Right atrium auricular region (tissue), 2 donors: ENCODE measurements around the gene LAMA5. TPM values are rescaled to one million over a fixed set of nuclear protein-coding genes. Genes with fewer than 3 reads are reported as not detected.

ENCODE experiments used
- DNase-seq: peaks from one replicate; pipeline ENCODE4 v3.0.0-alpha.2; 2019; ENCODE audit warnings: low spot score
- H3K27ac ChIP-seq, 2 donors: fragments of 200-600 bp; sonication (generic); 1 replicate in 1 of 2; 2 replicates in 1 of 2; pipeline ENCODE4 v1.5.1; 2016 to 2019
- H3K27me3 ChIP-seq, 2 donors: fragments of 200-600 bp; sonication (generic); one replicate each; pipeline versions ENCODE4 v1.5.1 to v1.6.0; 2017 to 2019
- H3K36me3 ChIP-seq: fragments of 200-600 bp; sonication (generic); one replicate; pipeline ENCODE4 v1.5.1; 2016
- H3K4me1 ChIP-seq, 2 donors: fragments of 200-600 bp; sonication (generic); one replicate each; pipeline versions ENCODE4 v1.5.1 to v1.6.0; 2017 to 2019
- H3K4me3 ChIP-seq, 2 donors: fragments of 200-600 bp; sonication (generic); 1 replicate in 1 of 2; 2 replicates in 1 of 2; pipeline ENCODE4 v1.5.1; 2017 to 2019; ENCODE audit warnings: mild to moderate bottlenecking in 1 of 2, moderate library complexity in 1 of 2
- H3K9me3 ChIP-seq, 2 donors: fragments of 200-600 bp; sonication (generic); one replicate each; pipeline ENCODE4 v1.5.1; 2019
- total RNA-seq, 2 donors: library from RNA; depleted of rRNA; stranded (reverse); fragments of >200 nt; gene quantifications; one replicate each; pipeline ENCODE4 v1.1.0, GENCODE V29; 2016
- TF ChIP-seq, protein P1 (sequence below), 2 donors: fragments of 200-600 bp; sonication (generic); IDR thresholded peaks; one replicate each; pipeline ENCODE4 v1.5.1; 2019; ENCODE audit warnings: antibody characterized with exemption in 2 of 2

LAMA5 gene
- total RNA-seq, 2 donors from 2014 or later = 61.1 to 69.4 TPM

DNA sequence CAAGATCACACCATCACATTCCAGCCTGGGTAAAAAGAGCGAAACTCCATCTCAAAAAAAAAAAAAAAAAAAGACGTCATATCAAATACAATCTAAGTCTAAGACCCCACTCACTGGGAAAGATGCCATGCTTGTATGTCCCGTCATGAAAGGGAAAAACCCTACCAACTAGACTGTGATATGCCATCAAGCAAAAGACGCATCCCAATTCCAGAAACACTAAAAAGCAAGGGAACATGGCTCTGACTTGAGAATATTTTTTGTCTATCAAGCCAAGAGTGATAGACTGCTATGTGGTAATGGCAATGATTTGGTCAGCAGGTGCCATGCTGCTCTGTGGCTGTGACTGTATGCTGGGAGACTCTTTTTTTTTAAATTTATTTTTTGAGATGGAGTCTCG, 23.0 kb downstream of the LAMA5 start:
- H3K36me3 ChIP-seq = peaks cover 43% of the 10 kb centered on the region
- DNase-seq = no peak
- no peaks in the 10 kb centered on the region for H3K4me1 ChIP-seq
- H3K9me3 ChIP-seq = no peaks in the 10 kb centered on the region
- H3K27ac ChIP-seq = no peak overlapping the region
- H3K4me3 ChIP-seq = no peak overlapping the region
- H3K27me3 ChIP-seq = no peaks in the 10 kb centered on the region
- TF ChIP-seq, protein P1, sequence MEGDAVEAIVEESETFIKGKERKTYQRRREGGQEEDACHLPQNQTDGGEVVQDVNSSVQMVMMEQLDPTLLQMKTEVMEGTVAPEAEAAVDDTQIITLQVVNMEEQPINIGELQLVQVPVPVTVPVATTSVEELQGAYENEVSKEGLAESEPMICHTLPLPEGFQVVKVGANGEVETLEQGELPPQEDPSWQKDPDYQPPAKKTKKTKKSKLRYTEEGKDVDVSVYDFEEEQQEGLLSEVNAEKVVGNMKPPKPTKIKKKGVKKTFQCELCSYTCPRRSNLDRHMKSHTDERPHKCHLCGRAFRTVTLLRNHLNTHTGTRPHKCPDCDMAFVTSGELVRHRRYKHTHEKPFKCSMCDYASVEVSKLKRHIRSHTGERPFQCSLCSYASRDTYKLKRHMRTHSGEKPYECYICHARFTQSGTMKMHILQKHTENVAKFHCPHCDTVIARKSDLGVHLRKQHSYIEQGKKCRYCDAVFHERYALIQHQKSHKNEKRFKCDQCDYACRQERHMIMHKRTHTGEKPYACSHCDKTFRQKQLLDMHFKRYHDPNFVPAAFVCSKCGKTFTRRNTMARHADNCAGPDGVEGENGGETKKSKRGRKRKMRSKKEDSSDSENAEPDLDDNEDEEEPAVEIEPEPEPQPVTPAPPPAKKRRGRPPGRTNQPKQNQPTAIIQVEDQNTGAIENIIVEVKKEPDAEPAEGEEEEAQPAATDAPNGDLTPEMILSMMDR (IDR thresholded peaks at IDR 0.05) = no peak

DNA sequence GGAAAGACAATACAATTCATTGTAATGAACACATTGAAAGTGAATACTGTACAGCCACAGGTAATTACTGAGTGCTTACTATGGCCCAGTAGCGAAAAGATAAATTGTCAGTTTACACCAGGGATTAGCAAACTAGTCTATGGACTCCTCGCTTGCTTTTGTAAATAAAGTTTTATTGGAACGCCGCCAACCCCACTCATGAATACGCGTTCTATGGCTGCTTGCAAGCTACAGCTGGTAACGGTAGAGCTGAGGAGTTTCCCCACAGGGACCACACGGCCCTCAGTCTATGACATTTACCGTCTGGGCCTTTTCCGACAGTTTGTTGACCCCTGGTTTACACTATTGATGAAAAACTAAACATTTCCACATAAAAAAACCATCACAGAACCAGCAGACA, 24.2 kb downstream of the LAMA5 start:
- no peaks in the 10 kb centered on the region for H3K4me1 ChIP-seq
- H3K27me3 ChIP-seq = no peaks in the 10 kb centered on the region
- H3K36me3 ChIP-seq = peaks cover 50% of the 10 kb centered on the region
- TF ChIP-seq, protein P1 (IDR thresholded peaks at IDR 0.05) = no peak
- H3K9me3 ChIP-seq = no peaks in the 10 kb centered on the region
- no peak overlapping the region for H3K4me3 ChIP-seq
- no peak overlapping the region for H3K27ac ChIP-seq
- DNase-seq = no peak

DNA sequence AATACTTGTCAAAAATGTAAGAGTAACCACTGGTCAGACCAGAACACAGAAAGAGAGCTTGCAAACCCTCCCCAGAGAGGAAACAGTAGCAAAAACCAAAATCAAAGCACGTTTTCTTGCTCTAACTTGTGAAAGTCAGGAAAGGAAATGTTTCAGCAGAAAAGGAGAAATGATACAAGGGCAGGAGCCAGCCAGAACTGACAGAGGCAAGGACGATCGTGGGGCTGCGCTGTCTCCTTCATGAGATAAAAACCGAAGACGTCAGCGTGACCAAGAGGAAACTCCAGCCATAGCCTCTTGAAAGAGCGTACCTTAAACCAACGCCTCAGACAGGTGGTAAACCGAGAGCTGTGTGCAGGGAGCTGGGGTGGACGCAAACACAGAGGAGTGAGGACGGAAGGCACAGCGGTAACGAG, 27.5 kb downstream of the LAMA5 start:
- Histone ChIP-seq H3K4me1 (no peaks in the 10 kb centered on the region), H3K9me3 (no peaks in the 10 kb centered on the region), H3K27me3 (no peaks in the 10 kb centered on the region), H3K36me3 (peaks cover 54% of the 10 kb centered on the region), H3K4me3 (no peak overlapping the region), H3K27ac (no peak overlapping the region)
- no peak for DNase-seq
- TF ChIP-seq, protein P1 (IDR thresholded peaks at IDR 0.05) = no peak

DNA sequence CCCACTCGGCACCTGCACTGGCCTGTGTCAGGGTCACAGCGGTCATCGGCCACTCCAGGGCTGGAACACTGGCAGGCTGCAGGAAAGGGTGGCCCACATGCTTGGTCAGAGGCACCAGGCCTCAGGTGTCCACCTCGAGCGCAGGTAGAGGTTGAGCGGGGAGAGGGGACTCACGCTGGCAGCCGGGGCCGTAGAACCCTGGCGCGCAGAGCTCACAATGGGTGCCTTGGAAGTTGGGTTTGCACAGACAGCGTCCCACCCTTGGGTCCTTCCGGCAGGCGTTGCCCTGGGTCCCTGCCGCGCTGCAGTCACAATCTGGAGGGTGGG, 28.9 kb downstream of the LAMA5 start:
- H3K27ac ChIP-seq = no peak overlapping the region
- TF ChIP-seq, protein P1 (IDR thresholded peaks at IDR 0.05) = no peak
- no peaks in the 10 kb centered on the region for H3K27me3 ChIP-seq
- H3K36me3 ChIP-seq = peaks cover 67% of the 10 kb centered on the region
- DNase-seq = no peak
- no peaks in the 10 kb centered on the region for H3K9me3 ChIP-seq
- H3K4me3 ChIP-seq = no peak overlapping the region
- no peaks in the 10 kb centered on the region for H3K4me1 ChIP-seq

DNA sequence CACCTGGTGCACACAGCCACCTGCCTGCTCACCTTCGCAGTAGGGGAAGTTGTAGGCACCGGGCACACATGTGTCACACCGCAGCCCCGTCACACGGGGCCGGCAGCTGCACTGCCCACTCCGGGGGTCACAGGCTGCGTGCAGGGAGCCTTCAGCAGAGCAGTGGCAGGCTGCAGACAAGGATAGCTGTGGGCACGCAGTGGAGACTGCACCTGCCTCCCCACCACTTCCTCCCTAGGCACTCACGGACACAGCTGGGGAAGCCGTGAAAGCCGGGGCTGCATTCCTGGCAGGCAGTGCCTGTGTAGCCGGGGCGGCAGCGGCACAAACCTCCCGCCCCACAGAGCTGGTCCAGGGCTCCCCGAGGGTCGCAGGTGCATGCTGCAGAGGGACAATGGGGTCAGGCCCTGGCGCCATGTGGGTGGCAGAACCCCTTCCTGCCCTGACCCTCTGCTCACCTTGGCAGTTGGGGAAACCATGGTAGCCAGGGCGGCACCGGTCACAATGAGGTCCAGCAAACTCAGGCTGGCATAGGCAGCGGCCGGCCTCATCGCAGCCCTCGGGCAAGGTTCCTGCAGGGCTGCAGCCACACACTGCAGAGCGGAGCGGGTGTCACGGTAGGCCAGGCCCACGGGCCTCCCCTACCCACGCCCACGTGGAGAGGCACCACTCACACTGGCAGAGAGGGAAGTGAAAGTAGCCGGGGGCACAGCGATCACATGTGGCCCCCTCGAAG, 29.4 kb downstream of the LAMA5 start:
- Histone ChIP-seq H3K27ac (no peak overlapping the region), H3K4me3 (no peak overlapping the region), H3K27me3 (no peaks in the 10 kb centered on the region), H3K36me3 (peaks cover 73% of the 10 kb centered on the region), H3K9me3 (no peaks in the 10 kb centered on the region), H3K4me1 (no peaks in the 10 kb centered on the region)
- TF ChIP-seq, protein P1 (IDR thresholded peaks at IDR 0.05) = no peak
- DNase-seq = no peak
